ENCODE results near the gene KCNH8.
"Not testable (repeated sequence)": the region's sequence is repeated elsewhere in the genome, so short reads cannot be mapped to it uniquely, and the experiment has no call there.

Gene KCNH8

DNA sequence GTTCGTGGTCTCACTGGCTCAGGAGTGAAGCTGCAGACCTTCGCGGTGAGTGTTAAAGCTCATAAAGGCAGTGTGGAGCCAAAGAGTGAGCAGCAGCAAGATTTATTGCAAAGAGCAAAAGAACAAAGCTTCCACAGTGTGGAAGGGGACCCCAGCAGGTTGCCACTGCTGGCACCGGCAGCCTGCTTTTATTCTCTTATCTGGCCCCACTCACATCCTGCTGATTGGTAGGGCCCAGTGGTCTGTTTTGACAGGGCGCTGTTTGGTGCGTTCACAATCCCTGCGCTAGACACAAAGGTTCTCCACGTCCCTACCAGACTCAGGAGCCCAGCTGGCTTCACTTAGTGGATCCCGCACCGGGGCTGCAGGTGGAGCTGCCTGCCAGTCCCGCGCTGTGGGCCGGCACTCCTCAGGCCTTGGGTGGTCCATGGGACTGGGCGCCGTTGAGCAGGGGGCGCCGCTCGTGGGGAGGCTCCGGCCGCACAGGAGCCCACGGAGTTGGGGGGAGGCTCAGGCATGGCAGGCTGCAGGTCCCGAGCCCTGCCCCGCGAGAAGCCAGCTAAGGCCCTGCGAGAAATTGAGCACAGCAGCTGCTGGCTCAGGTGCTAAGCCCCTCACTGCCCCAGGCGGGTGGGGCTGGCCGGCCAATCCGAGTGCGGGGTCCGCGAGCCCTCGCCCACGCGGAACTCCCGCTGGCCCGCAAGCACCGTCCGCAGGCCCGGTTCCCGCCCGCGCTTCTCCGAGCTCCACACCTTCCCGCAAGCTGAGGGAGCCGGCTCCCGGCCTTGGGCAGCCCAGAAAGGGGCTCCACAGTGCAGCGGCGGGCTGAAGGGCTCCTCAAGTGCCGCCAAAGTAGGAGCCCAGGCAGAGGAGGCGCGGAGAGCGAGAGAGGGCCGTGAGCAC lies 85.8 kb downstream of the KCNH8 start:
- not testable (repeated sequence) for H3K4ac ChIP-seq (ENCODE audit: low read depth, low read length); H2BK5ac ChIP-seq (ENCODE audit: low read length); H3K27me3 ChIP-seq (ENCODE audit: insufficient read depth, low read length, poor library complexity); H4K5ac ChIP-seq (ENCODE audit: low read length); H3K27ac ChIP-seq (ENCODE audit: low read depth, low read length); H3K9ac ChIP-seq (ENCODE audit: low read length); DNase-seq; H3K23ac ChIP-seq (ENCODE audit: low read length); H2AK5ac ChIP-seq (ENCODE audit: low read length); H3K36me3 ChIP-seq (ENCODE audit: control insufficient read depth, insufficient read depth, low read length); H4K8ac ChIP-seq (ENCODE audit: low read depth, low read length); H2BK120ac ChIP-seq (ENCODE audit: low read depth, low read length); H3K56ac ChIP-seq (ENCODE audit: low read length); H3K79me2 ChIP-seq (ENCODE audit: control insufficient read depth, insufficient read depth, low read length); H3K79me1 ChIP-seq (ENCODE audit: low read length); H2BK15ac ChIP-seq (replicated peaks; ENCODE audit: low read depth); H3K4me3 ChIP-seq (ENCODE audit: low read length); H3K4me1 ChIP-seq (ENCODE audit: control insufficient read depth, low read depth, low read length); H3K18ac ChIP-seq (ENCODE audit: low read length); H3K4me2 ChIP-seq (ENCODE audit: low read length)
- no CpG with 5 or more reads among the region's 53 CpGs for WGBS (ENCODE audit: extremely low coverage, insufficient coverage, low lambda C conversion rate)

DNA sequence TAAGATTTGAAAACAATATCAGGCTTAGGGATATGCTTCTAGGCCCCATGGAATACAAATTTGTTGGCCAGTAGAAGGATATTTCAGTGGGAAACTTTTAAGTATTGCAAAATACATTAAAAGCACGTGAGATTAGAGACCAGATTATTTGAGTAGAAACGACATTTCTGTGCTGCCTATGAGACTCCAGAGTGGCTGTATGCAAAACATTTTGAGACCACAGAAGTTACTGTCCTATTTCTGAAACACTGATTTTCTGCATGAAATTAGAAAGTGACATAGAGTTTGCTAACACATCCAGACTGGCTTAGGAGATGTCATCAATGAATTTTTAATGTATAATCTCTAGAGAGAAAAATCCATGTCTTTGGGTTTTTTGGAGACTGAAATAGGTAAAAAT lies 99.8 kb downstream of the KCNH8 start:
- no peak overlapping the region for H3K18ac ChIP-seq (ENCODE audit: low read length)
- no peaks in the 10 kb centered on the region for H3K79me2 ChIP-seq (ENCODE audit: control insufficient read depth, insufficient read depth, low read length)
- WGBS (ENCODE audit: extremely low coverage, insufficient coverage, low lambda C conversion rate): no CpG with 5 or more reads among the region's 2 CpGs
- no peak overlapping the region for H2AK5ac ChIP-seq (ENCODE audit: low read length)
- no peak overlapping the region for H4K5ac ChIP-seq (ENCODE audit: low read length)
- no peak overlapping the region for H3K4ac ChIP-seq (ENCODE audit: low read depth, low read length)
- no peaks in the 10 kb centered on the region for H3K27me3 ChIP-seq (ENCODE audit: insufficient read depth, low read length, poor library complexity)
- no peaks in the 10 kb centered on the region for H3K4me1 ChIP-seq (ENCODE audit: control insufficient read depth, low read depth, low read length)
- DNase-seq: no peak
- no peak overlapping the region for H3K27ac ChIP-seq (ENCODE audit: low read depth, low read length)
- H3K4me2 ChIP-seq (ENCODE audit: low read length): no peak overlapping the region
- H3K56ac ChIP-seq (ENCODE audit: low read length): no peak overlapping the region
- no peaks in the 10 kb centered on the region for H3K36me3 ChIP-seq (ENCODE audit: control insufficient read depth, insufficient read depth, low read length)
- no peak overlapping the region for H3K4me3 ChIP-seq (ENCODE audit: low read length)
- H4K8ac ChIP-seq (ENCODE audit: low read depth, low read length): no peak overlapping the region
- H2BK120ac ChIP-seq (ENCODE audit: low read depth, low read length): no peak overlapping the region
- no peak overlapping the region for H2BK5ac ChIP-seq (ENCODE audit: low read length)
- H2BK15ac ChIP-seq (replicated peaks; ENCODE audit: low read depth): no peak overlapping the region
- no peak overlapping the region for H3K9ac ChIP-seq (ENCODE audit: low read length)
- no peak overlapping the region for H3K23ac ChIP-seq (ENCODE audit: low read length)
- no peaks in the 10 kb centered on the region for H3K79me1 ChIP-seq (ENCODE audit: low read length)

DNA sequence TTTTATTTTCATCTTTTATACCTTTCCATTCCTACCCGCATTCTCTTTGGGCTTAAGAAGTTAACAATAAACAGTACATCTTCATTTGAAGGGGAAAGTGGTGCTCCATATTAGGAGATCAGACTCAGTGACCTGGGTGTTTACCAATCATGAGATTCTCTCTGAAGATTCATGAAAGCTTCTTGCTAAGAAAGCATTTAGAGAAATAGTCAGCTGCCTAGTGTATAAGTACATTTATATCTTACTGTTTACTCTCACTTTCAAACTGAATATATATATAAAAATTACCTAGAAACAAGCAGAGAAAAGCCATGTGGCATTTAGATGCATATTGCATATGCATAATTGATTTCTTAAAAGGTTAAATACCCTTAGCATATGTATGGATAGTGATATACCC lies 100.5 kb downstream of the KCNH8 start:
- H2BK120ac ChIP-seq (ENCODE audit: low read depth, low read length): no peak overlapping the region
- no peaks in the 10 kb centered on the region for H3K79me2 ChIP-seq (ENCODE audit: control insufficient read depth, insufficient read depth, low read length)
- DNase-seq: no peak

DNA sequence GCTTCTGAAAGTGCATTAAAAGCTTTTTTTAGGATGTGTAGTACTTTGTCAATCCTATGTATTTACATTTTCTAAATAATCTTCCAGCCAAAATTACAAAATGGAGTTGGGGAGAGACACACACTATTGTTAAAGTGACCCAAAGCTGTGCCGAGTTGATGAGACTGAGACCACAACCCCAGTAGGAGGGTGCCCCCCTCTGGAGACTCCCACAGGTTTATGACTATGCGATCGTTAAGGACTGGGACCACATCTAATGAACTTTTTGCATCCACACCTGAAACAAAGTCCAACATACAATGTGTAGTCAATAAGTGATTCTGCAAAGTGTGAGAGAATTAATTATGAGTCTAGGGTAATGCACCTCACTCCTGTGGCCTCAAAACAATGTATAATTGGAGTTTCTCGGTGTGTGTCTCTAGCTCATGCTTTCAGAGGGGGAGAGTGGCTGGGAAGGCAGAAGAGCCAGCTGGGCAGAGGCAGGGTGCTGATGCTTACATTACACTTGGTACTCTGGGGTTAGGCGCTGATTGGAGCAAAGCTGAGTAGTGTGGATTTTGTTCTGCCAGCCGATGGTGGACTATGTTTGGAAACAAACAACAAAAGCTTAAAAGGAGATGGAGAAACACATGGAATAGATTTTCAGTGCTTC lies 102.8 kb downstream of the KCNH8 start:
- H2BK5ac ChIP-seq (ENCODE audit: low read length): no peak overlapping the region
- no peak overlapping the region for H3K27ac ChIP-seq (ENCODE audit: low read depth, low read length)
- no peaks in the 10 kb centered on the region for H3K79me2 ChIP-seq (ENCODE audit: control insufficient read depth, insufficient read depth, low read length)
- peak; percentile 47 for DNase-seq
- WGBS (ENCODE audit: extremely low coverage, insufficient coverage, low lambda C conversion rate): no CpG with 5 or more reads among the region's 6 CpGs
- H3K4me1 ChIP-seq (ENCODE audit: control insufficient read depth, low read depth, low read length): no peaks in the 10 kb centered on the region
- H2BK120ac ChIP-seq (ENCODE audit: low read depth, low read length): no peak overlapping the region
- H3K23ac ChIP-seq (ENCODE audit: low read length): no peak overlapping the region
- H3K4me2 ChIP-seq (ENCODE audit: low read length): no peak overlapping the region
- no peak overlapping the region for H4K5ac ChIP-seq (ENCODE audit: low read length)
- H3K18ac ChIP-seq (ENCODE audit: low read length): no peak overlapping the region
- H2BK15ac ChIP-seq (replicated peaks; ENCODE audit: low read depth): no peak overlapping the region
- no peak overlapping the region for H3K56ac ChIP-seq (ENCODE audit: low read length)
- H2AK5ac ChIP-seq (ENCODE audit: low read length): no peak overlapping the region
- no peaks in the 10 kb centered on the region for H3K79me1 ChIP-seq (ENCODE audit: low read length)
- H3K36me3 ChIP-seq (ENCODE audit: control insufficient read depth, insufficient read depth, low read length): no peaks in the 10 kb centered on the region
- H3K27me3 ChIP-seq (ENCODE audit: insufficient read depth, low read length, poor library complexity): no peaks in the 10 kb centered on the region
- H3K4ac ChIP-seq (ENCODE audit: low read depth, low read length): no peak overlapping the region
- H4K8ac ChIP-seq (ENCODE audit: low read depth, low read length): no peak overlapping the region
- no peak overlapping the region for H3K9ac ChIP-seq (ENCODE audit: low read length)
- no peak overlapping the region for H3K4me3 ChIP-seq (ENCODE audit: low read length)

More for the DNA sequence above, 100.5 kb downstream of the KCNH8 start:
- H4K5ac ChIP-seq (ENCODE audit: low read length): no peak overlapping the region
- no peak overlapping the region for H3K18ac ChIP-seq (ENCODE audit: low read length)
- H2BK15ac ChIP-seq (replicated peaks; ENCODE audit: low read depth): no peak overlapping the region
- H3K4ac ChIP-seq (ENCODE audit: low read depth, low read length): no peak overlapping the region
- H3K4me3 ChIP-seq (ENCODE audit: low read length): no peak overlapping the region
- no peak overlapping the region for H3K23ac ChIP-seq (ENCODE audit: low read length)
- no peaks in the 10 kb centered on the region for H3K79me1 ChIP-seq (ENCODE audit: low read length)
- no peaks in the 10 kb centered on the region for H3K27me3 ChIP-seq (ENCODE audit: insufficient read depth, low read length, poor library complexity)
- no peaks in the 10 kb centered on the region for H3K36me3 ChIP-seq (ENCODE audit: control insufficient read depth, insufficient read depth, low read length)
- WGBS (ENCODE audit: extremely low coverage, insufficient coverage, low lambda C conversion rate): no CpG with 5 or more reads among the region's 1 CpG
- no peaks in the 10 kb centered on the region for H3K4me1 ChIP-seq (ENCODE audit: control insufficient read depth, low read depth, low read length)
- no peak overlapping the region for H3K56ac ChIP-seq (ENCODE audit: low read length)
- no peak overlapping the region for H2BK5ac ChIP-seq (ENCODE audit: low read length)
- H2AK5ac ChIP-seq (ENCODE audit: low read length): no peak overlapping the region
- H3K9ac ChIP-seq (ENCODE audit: low read length): no peak overlapping the region
- H3K27ac ChIP-seq (ENCODE audit: low read depth, low read length): no peak overlapping the region
- no peak overlapping the region for H3K4me2 ChIP-seq (ENCODE audit: low read length)
- H4K8ac ChIP-seq (ENCODE audit: low read depth, low read length): no peak overlapping the region

DNA sequence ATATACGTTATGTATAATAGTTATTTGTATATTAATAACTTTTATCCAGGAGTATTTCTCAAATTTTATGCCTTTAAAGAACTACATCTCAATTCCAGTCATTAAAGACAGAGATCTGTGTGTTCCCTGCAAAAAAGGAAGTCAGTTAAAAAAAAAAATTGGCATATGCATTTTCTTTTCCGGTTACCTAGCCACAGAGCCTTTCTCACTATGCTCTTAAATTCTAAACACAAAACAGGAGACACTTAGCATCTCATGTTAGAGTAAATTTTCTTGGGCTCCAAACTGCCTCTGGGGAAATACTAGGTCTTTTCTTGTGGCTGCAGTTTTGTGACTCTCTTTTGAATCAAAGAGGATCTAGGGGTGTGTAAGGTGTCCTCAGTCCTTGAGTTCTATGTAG lies 105.9 kb downstream of the KCNH8 start:
- Histone ChIP-seq H2BK15ac (replicated peaks; ENCODE audit: low read depth) (no peak overlapping the region), H3K18ac (ENCODE audit: low read length) (no peak overlapping the region), H3K23ac (ENCODE audit: low read length) (no peak overlapping the region), H3K4me1 (ENCODE audit: control insufficient read depth, low read depth, low read length) (no peaks in the 10 kb centered on the region), H3K27ac (ENCODE audit: low read depth, low read length) (no peak overlapping the region), H3K4me3 (ENCODE audit: low read length) (no peak overlapping the region), H4K8ac (ENCODE audit: low read depth, low read length) (no peak overlapping the region), H3K79me2 (ENCODE audit: control insufficient read depth, insufficient read depth, low read length) (no peaks in the 10 kb centered on the region), H3K9ac (ENCODE audit: low read length) (no peak overlapping the region), H2AK5ac (ENCODE audit: low read length) (no peak overlapping the region), H3K4ac (ENCODE audit: low read depth, low read length) (no peak overlapping the region), H3K27me3 (ENCODE audit: insufficient read depth, low read length, poor library complexity) (no peaks in the 10 kb centered on the region), H3K36me3 (ENCODE audit: control insufficient read depth, insufficient read depth, low read length) (no peaks in the 10 kb centered on the region), H3K79me1 (ENCODE audit: low read length) (no peaks in the 10 kb centered on the region), H3K56ac (ENCODE audit: low read length) (no peak overlapping the region), H2BK120ac (ENCODE audit: low read depth, low read length) (no peak overlapping the region), H3K4me2 (ENCODE audit: low read length) (no peak overlapping the region), H4K5ac (ENCODE audit: low read length) (no peak overlapping the region), H2BK5ac (ENCODE audit: low read length) (no peak overlapping the region)
- no peak for DNase-seq
- WGBS (ENCODE audit: extremely low coverage, insufficient coverage, low lambda C conversion rate): 100% methylated on average over 1 of the region's 2 CpGs
